HCT116 (cell line): ENCODE results near the gene PNPLA5. TPM values are rescaled to one million over a fixed set of nuclear protein-coding genes. Genes with fewer than 3 reads are reported as not detected.

Source experiments
- ATAC-seq: fragments of 200-7000 bp; cut with Tn5 transposase; 2 replicates; pipeline ENCODE4 v1.9.1; 2020; ENCODE audit warnings: mild to moderate bottlenecking, moderate library complexity
- BruUV-seq: library from RNA; stranded (reverse); fragments of 400-500 nt; replicated peaks from 2 replicates; lab custom pipeline; 2021; lab: Mats Ljungman, UMichigan
- CTCF ChIA-PET: fragments of 300-600 bp; sonication (Branson Sonifier 250); formaldehyde crosslinking; loops from one replicate; lab custom pipeline; 2021; ENCODE audit warnings: antibody characterized with exemption; lab: Charles Lee
- POLR2A ChIA-PET: fragments of 300-600, 350-600 bp; sonication (Branson Sonifier 250); formaldehyde crosslinking; loops from one replicate; lab custom pipeline; 2021; ENCODE audit warnings: antibody characterized with exemption; lab: Charles Lee
- RAD21 ChIA-PET, 2 experiments: fragments of 300-600 bp; sonication (Branson Sonifier 250); formaldehyde crosslinking; loops; one replicate each; lab custom pipeline; 2023; ENCODE audit warnings: low total read pairs in 2 of 2; ENCODE audit not compliant: uncharacterized antibody in 2 of 2, unreplicated experiment in 2 of 2, low non-redundant PET in 1 of 2; lab: Charles Lee
- DNase-seq: peaks from one replicate; pipeline ENCODE4 v3.0.0-alpha.2; 2010; ENCODE audit warnings: low read depth, low spot score
- H2AFZ ChIP-seq: fragments of 200-600 bp; shearing (Covaris generic), sonication (generic); 2 replicates; pipeline ENCODE4 v1.6.1; 2017; ENCODE audit warnings: low read depth, mixed run types, mixed read lengths, antibody characterized with exemption, low read length; ENCODE audit not compliant: poor library complexity, severe bottlenecking
- H3K27ac ChIP-seq: 2 replicates; pipeline ENCODE4 v1.5.1; 2012; ENCODE audit warnings: low read depth, low read length
- H3K27me3 ChIP-seq: fragments of 200-600 bp; sonication (generic); 2 replicates; pipeline ENCODE4 v1.6.1; 2016; ENCODE audit warnings: mixed run types, low read length, mixed read lengths; ENCODE audit not compliant: insufficient read depth
- H3K36me3 ChIP-seq, 2 experiments: fragments of 200-500 bp in 1 of 2; fragments of 200-600 bp in 1 of 2; sonication (Bioruptor generic) in 1 of 2; sonication (generic) in 1 of 2; 2 replicates each; pipeline versions ENCODE4 v1.5.1 to v1.6.1; 2014 to 2016; ENCODE audit warnings: low read length in 2 of 2, inconsistent platforms in 1 of 2, mixed read lengths in 1 of 2, mixed run types in 1 of 2; ENCODE audit not compliant: insufficient read depth in 2 of 2, control insufficient read depth in 1 of 2
- H3K4me1 ChIP-seq, 2 experiments: fragments of 200-600 bp in 1 of 2; sonication (generic) in 1 of 2; 2 replicates each; pipeline versions ENCODE4 v1.5.1 to v1.6.1; 2012 to 2017; ENCODE audit warnings: low read length in 2 of 2, inconsistent platforms in 1 of 2, mild to moderate bottlenecking in 1 of 2, mixed read lengths in 1 of 2, mixed run types in 1 of 2, moderate library complexity in 1 of 2; ENCODE audit not compliant: insufficient read depth in 2 of 2, control insufficient read depth in 1 of 2
- H3K4me2 ChIP-seq: fragments of 200-600 bp; sonication (generic); 2 replicates; pipeline ENCODE4 v1.6.1; 2017; ENCODE audit warnings: mixed run types, low read length, mixed read lengths
- H3K4me3 ChIP-seq, 2 experiments: fragments of 200-600 bp in 1 of 2; sonication (generic) in 1 of 2; replicated peaks in 1 of 2; 2 replicates each; pipeline ENCODE4 v1.5.1; 2011 to 2016; ENCODE audit warnings: low read length in 2 of 2, control low read depth in 1 of 2, low read depth in 1 of 2, mild to moderate bottlenecking in 1 of 2, mixed read lengths in 1 of 2, mixed run types in 1 of 2
- H3K79me2 ChIP-seq: fragments of 200-600 bp; sonication (generic); 2 replicates; pipeline ENCODE4 v1.6.1; 2017; ENCODE audit warnings: mild to moderate bottlenecking, mixed run types, low read length, moderate library complexity, mixed read lengths; ENCODE audit not compliant: insufficient read depth
- H3K9ac ChIP-seq: fragments of 200-600 bp; sonication (generic); 2 replicates; pipeline ENCODE4 v1.6.1; 2016; ENCODE audit warnings: low read length, mixed read lengths
- H3K9me2 ChIP-seq: fragments of 200-600 bp; sonication (generic), shearing (Covaris generic); 2 replicates; pipeline ENCODE4 v1.6.1; 2017; ENCODE audit warnings: mixed run types, mild to moderate bottlenecking, moderate library complexity; ENCODE audit not compliant: insufficient read depth
- H3K9me3 ChIP-seq, 2 experiments: fragments of 200-500 bp in 1 of 2; fragments of 200-600 bp in 1 of 2; sonication (Bioruptor generic) in 1 of 2; sonication (generic) in 1 of 2; 2 replicates each; pipeline ENCODE4 v1.6.1; 2014 to 2017; ENCODE audit warnings: low read length in 2 of 2, mixed read lengths in 2 of 2, inconsistent platforms in 1 of 2, low read depth in 1 of 2, mild to moderate bottlenecking in 1 of 2, mixed run types in 1 of 2, moderate library complexity in 1 of 2; ENCODE audit not compliant: control insufficient read depth in 1 of 2, insufficient read depth in 1 of 2
- H4K20me1 ChIP-seq: fragments of 200-600 bp; sonication (generic), shearing (Covaris generic); 2 replicates; pipeline ENCODE4 v1.6.1; 2017; ENCODE audit warnings: mixed run types, mild to moderate bottlenecking, moderate library complexity; ENCODE audit not compliant: insufficient read depth
- ATF3 ChIP-seq: IDR thresholded peaks from 2 replicates; pipeline ENCODE4 v1.6.1; 2012
- CTCF ChIP-seq, 3 experiments: fragments of 200-600 bp in 1 of 3; sonication (generic) in 1 of 3; IDR thresholded peaks in 2 of 3; conservative IDR thresholded peaks in 1 of 3; 2 replicates each; pipeline ENCODE4 v1.5.1; 2012 to 2017; ENCODE audit warnings: low read depth in 2 of 3, low read length in 2 of 3, antibody characterized with exemption in 1 of 3, borderline replicate concordance in 1 of 3, control low read depth in 1 of 3, mild to moderate bottlenecking in 1 of 3, mixed read lengths in 1 of 3, mixed run types in 1 of 3, moderate library complexity in 1 of 3; ENCODE audit not compliant: insufficient read depth in 1 of 3
- EGR1 ChIP-seq: IDR thresholded peaks from 2 replicates; pipeline ENCODE4 v1.6.1; 2012; ENCODE audit warnings: low read depth
- ELF1 ChIP-seq: IDR thresholded peaks from 2 replicates; pipeline ENCODE4 v1.6.1; 2012; ENCODE audit warnings: low read depth, borderline replicate concordance
- EZH2 ChIP-seq: fragments of 200-600 bp; sonication (generic); IDR thresholded peaks from 2 replicates; pipeline ENCODE4 v1.6.1; 2017; ENCODE audit warnings: antibody characterized with exemption, mixed run types
- FOSL1 ChIP-seq: IDR thresholded peaks from 2 replicates; pipeline ENCODE4 v1.6.1; 2012; ENCODE audit warnings: low read depth
- JUND ChIP-seq: IDR thresholded peaks from 2 replicates; pipeline ENCODE4 v1.6.1; 2012
- MAX ChIP-seq: IDR thresholded peaks from 2 replicates; pipeline ENCODE4 v1.6.1; 2012
- POLR2A ChIP-seq: IDR thresholded peaks from 2 replicates; pipeline ENCODE4 v1.7.0; 2011; ENCODE audit warnings: borderline replicate concordance; ENCODE audit not compliant: insufficient read depth, insufficient read length; ENCODE audit errors: extremely low read depth
- POLR2AphosphoS5 ChIP-seq: IDR thresholded peaks from 2 replicates; pipeline ENCODE4 v1.6.1; 2011; ENCODE audit warnings: mild to moderate bottlenecking, low read depth, low read length, moderate library complexity
- RAD21 ChIP-seq: IDR thresholded peaks from 2 replicates; pipeline ENCODE4 v1.6.1; 2012; ENCODE audit warnings: low read depth, mild to moderate bottlenecking
- REST ChIP-seq: IDR thresholded peaks from 2 replicates; pipeline ENCODE4 v1.6.1; 2012; ENCODE audit warnings: low read depth
- SIN3A ChIP-seq: IDR thresholded peaks from 2 replicates; pipeline ENCODE4 v1.6.1; 2012; ENCODE audit warnings: low read depth
- SP1 ChIP-seq: IDR thresholded peaks from 2 replicates; pipeline ENCODE4 v1.6.1; 2012; ENCODE audit warnings: low read depth
- SRF ChIP-seq: IDR thresholded peaks from 2 replicates; pipeline ENCODE4 v1.6.1; 2012; ENCODE audit warnings: low read depth
- TCF7L2 ChIP-seq: IDR thresholded peaks from 2 replicates; pipeline ENCODE4 v1.7.0; 2011; ENCODE audit warnings: borderline replicate concordance, inconsistent platforms; ENCODE audit not compliant: insufficient read depth, insufficient read length; ENCODE audit errors: extremely low read depth
- YY1 ChIP-seq: IDR thresholded peaks from 2 replicates; pipeline ENCODE4 v1.6.1; 2011; ENCODE audit warnings: low read length, low read depth, moderate library complexity, mild to moderate bottlenecking; ENCODE audit not compliant: insufficient replicate concordance; ENCODE audit errors: extremely low read depth
- ZFX ChIP-seq: fragments of 450-650 bp; IDR thresholded peaks from 2 replicates; pipeline ENCODE4 v1.6.1; 2017
- ZNF274 ChIP-seq: fragments of 200-500 bp; sonication (Bioruptor generic); IDR thresholded peaks from 2 replicates; pipeline ENCODE4 v1.6.1; 2014; ENCODE audit warnings: mild to moderate bottlenecking, low read depth, low read length, inconsistent platforms
- intact Hi-C: fragments of 100-400 bp; cut with micrococcal nuclease; formaldehyde crosslinking; loops from 2 replicates; pipeline ENCODE4 v1.10.0; 2022
- total RNA-seq: library from RNA; stranded (reverse); gene quantifications from one replicate; pipeline ENCODE4 v1.2.1, GENCODE V29; 2021; ENCODE audit not compliant: unreplicated experiment

PNPLA5 gene
- total RNA-seq, 1 experiment from 2014 or later: 2.9 TPM

- no peak for TF ChIP-seq EZH2
- TF ChIP-seq ELF1: no peak
- no peak for TF ChIP-seq ZFX
- TF ChIP-seq MAX: no peak
- TF ChIP-seq SP1: no peak
- TF ChIP-seq POLR2A: no peak
- no peak for TF ChIP-seq FOSL1
- no peak for TF ChIP-seq ATF3
- no peak for TF ChIP-seq EGR1
- TF ChIP-seq POLR2AphosphoS5: no peak
- no peak for TF ChIP-seq CTCF (IDR thresholded peaks at IDR 0.05 in 2 of 3, conservative IDR thresholded peaks at IDR 0.05 in 1 of 3; ENCODE audit: borderline replicate concordance in 1 of 3, insufficient read depth in 1 of 3, low read depth in 2 of 3, low read length in 2 of 3)
- no peak for TF ChIP-seq TCF7L2
- TF ChIP-seq ZNF274: no peak
- TF ChIP-seq JUND: no peak
- no peak for TF ChIP-seq SIN3A
- TF ChIP-seq REST: no peak
- no peak for TF ChIP-seq YY1
- TF ChIP-seq SRF: no peak
- no peak for TF ChIP-seq RAD21
- Histone ChIP-seq H3K36me3 (no peaks in the 10 kb centered on the region), H3K27me3 (no peaks in the 10 kb centered on the region), H3K27ac (peak overlapping the region; percentile 43; the same call in 1 of the 2 replicates), H3K4me1 (peaks cover 0 to 14% of the 10 kb centered on the region in 2 experiments; a peak in 3 of 4 replicates), H3K9me2 (no peaks in the 10 kb centered on the region), H3K9me3 (no peaks in the 10 kb centered on the region), H3K9ac (peak overlapping the region; percentile 70), H2AFZ (no peak overlapping the region), H3K4me2 (peak overlapping the region; percentile 80), H4K20me1 (no peaks in the 10 kb centered on the region), H3K4me3 (peak overlapping the region; percentile 59 to 68), H3K79me2 (no peaks in the 10 kb centered on the region)
- BruUV-seq: no TSS peak
- DNase-seq (no peak), ATAC-seq (no peak; the same call in 1 of the 2 replicates)
- ChIA-PET RAD21 (no interaction called here), CTCF (interaction anchor here (2.8 kb wide), 1 partner anchor 9 kb away, joined by 21 read pairs; no protein-coding TSS in a partner anchor), POLR2A (no interaction called here)
- intact Hi-C loops: no loop called here
Measured at GRCh38 chr22:43892183-43892894, 526 bp upstream of the PNPLA5 start.
